GM12872 (cell line): ENCODE results near the gene VTA1.

Experiments
- CTCF ChIP-seq: IDR thresholded peaks from 3 replicates; pipeline ENCODE4 v1.5.1; 2011; ENCODE audit warnings: low read depth, mild to moderate bottlenecking, low read length, moderate library complexity; ENCODE audit not compliant: insufficient read depth

The VTA1 gene

DNA sequence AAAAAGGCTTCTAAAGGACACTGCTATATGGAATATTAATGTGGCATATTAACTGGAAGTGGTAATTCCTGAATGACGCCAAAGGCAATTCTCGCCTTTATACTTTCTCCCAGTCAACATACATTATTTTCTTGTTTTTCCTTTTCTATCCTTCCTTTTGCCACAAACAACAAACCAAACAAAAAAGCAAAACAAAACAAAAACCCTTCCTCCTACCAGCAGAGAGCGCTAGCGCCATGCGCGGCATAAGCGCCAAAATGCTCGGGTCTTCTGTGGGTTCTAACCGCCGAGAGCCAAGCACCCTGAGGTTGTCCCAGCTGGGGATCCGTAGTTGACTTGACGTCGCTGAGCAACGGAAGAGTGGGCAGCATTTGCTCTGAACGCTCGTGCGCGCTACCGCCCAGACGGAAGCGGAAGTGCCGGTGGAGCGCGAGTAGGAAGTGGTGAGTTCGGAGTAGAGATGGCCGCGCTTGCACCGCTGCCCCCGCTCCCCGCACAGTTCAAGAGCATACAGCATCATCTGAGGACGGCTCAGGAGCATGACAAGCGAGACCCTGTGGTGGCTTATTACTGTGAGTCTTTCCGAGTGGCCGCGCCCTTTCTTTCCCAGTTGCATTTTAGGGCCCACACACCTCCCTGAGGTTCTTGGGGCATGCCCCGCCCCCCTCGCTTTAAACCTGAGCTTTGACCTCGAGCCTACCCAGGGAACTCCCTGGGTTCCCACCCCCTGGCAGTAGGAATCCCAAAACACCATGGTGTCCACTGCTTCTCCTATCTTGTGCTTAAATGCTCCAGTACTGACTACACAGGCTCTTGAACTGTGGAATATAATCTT, at the start of gene VTA1, which contains the start of gene NMBR:
Gene VTA1 (plus strand): TSS at position 436 of the 835 bp plus-strand sequence. CDS start 25 bp downstream, at position 461.
Gene NMBR (minus strand): TSS at position 295 of the 835 bp plus-strand sequence. CDS start 58,464 bp downstream, outside the sequence.
- TF ChIP-seq CTCF, result peak; percentile 87

DNA sequence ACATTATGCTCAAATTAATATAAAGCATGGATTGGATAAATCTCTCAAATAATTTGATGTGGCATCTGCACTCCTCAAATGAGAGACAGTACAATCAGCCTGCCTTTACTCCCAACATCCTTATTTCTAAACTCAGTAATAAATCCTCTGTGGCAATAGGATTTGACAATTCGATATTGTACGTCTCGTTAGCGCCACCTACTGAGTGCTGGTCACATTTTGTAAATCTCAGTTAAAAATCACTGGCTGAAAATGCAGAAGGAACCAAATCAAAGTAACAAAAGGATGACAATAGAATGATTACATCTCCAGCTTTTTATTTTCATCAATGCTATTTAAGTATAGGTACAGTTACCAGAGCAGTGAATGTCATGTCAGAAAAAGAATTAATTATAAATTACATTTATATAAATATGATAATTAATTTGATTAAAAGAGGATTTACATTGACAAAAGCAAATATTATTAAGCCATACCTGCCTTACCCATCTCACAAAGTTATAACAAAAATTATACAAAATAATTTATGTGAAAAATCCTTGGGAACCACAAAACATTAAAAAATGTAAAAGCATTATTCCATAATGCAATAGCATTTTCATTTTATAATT, 34.5 kb upstream of the VTA1 start:
- peak; percentile 67 for TF ChIP-seq CTCF

- no peak for TF ChIP-seq CTCF
Observed at GRCh38 chr6:142117366-142117765, 29.7 kb upstream of the VTA1 start.

GRCh38 chr6:142118328-142118727, 28.7 kb upstream of the VTA1 start:
- TF ChIP-seq CTCF, result no peak

- no peak for TF ChIP-seq CTCF
Observed at GRCh38 chr6:142118925-142119324, 28.1 kb upstream of the VTA1 start.

DNA sequence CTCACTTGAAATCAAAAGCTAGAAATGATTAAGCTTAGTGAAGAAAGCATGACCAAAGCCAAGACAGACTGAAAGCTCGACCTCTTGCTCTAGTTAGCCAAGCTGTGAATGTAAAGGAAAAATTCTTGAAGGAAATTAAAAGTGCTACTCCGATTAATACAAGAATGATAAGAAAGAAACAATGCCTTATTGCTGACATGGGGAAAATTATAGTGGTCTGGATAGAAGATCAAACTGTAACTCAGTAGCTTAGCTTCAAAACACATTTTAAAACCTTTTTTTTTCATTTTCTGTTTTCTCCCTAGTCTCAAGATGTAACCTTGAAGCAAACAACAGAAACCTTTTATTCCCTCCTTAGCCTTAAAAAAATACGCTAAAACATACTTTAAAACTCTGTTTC, 25.7 kb upstream of the VTA1 start:
- no peak for TF ChIP-seq CTCF

GRCh38 chr6:142130814-142131213, 16.2 kb upstream of the VTA1 start:
- no peak for TF ChIP-seq CTCF
